Activated T-cell treated with anti-CD3 and anti-CD28 coated beads, Interleukin-2, amount 50 U/mL, for 24 hours (primary cell): ENCODE results near the gene TBX15.
A peak's percentile ranks its signal among the peaks of the same experiment; 100 is the strongest.

ENCODE experiments used
- DNase-seq: peaks from one replicate; pipeline ENCODE4 v3.0.0-alpha.2; 2020
- H3K27ac Mint-ChIP-seq: 2 replicates; pipeline ENCODE4 v1.8.0; 2020; ENCODE audit warnings: mild to moderate bottlenecking, mixed read lengths
- H3K27me3 Mint-ChIP-seq: 2 replicates; pipeline ENCODE4 v1.8.0; 2020; ENCODE audit warnings: mixed read lengths
- H3K36me3 Mint-ChIP-seq: 2 replicates; pipeline ENCODE4 v1.8.0; 2020; ENCODE audit warnings: low read depth, mixed read lengths
- H3K4me1 Mint-ChIP-seq: 2 replicates; pipeline ENCODE4 v1.8.0; 2020; ENCODE audit warnings: low read depth, mixed read lengths
- H3K4me3 Mint-ChIP-seq: 2 replicates; pipeline ENCODE4 v1.8.0; 2020; ENCODE audit warnings: mild to moderate bottlenecking, moderate library complexity, mixed read lengths
- H3K9me3 Mint-ChIP-seq: 2 replicates; pipeline ENCODE4 v1.8.0; 2020; ENCODE audit warnings: mixed read lengths

TBX15 gene

DNA sequence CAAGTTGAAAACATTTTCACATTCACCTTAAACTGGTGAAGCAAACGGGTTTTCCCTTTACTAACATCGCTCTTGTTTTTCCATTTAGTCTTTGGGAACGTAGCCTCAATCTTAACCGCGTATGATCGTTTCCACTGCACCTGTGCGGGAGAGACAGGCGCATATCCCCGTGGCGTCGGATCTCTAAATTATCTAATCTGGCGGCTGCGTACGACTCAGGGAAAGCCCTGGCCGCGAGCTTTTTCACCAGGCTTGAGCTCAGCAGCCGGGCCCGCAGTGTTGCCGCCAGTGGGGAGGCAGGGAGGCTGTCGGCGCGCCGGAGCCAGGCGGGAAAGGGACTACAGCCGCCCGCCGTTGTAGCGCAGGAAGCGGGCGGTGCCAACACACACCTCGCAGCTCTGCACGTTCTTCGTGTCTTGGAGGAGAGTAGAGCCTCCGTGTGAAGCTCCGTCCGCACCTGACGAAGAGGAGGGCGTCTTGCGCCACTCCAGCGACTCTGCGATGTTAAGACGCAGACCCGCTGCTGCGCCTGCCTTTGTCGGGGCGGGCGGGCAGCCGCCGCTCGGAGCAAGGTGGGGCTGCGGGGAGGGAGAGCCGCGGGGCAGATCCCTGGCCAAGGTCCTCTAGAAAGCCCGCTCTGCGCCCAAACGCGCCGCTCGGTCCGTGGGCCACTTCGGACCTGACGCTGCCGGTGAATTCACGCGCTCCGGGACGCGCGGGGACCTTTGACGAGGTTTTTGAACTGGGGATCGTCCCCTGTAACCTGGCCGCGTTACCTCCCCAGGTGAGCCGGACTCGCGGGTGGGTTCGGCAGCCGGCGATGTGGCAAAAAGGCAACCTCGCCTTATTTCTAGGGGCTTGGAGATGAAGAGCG lies 18.5 kb upstream of the TBX15 start:
- Mint-ChIP-seq H3K27me3 (peaks cover 94% of the 10 kb centered on the region), H3K4me3 (no peak overlapping the region), H3K4me1 (peaks cover 15% of the 10 kb centered on the region), H3K9me3 (peaks cover 12% of the 10 kb centered on the region), H3K36me3 (no peaks in the 10 kb centered on the region), H3K27ac (peak overlapping the region; percentile 69)
- no peak for DNase-seq

DNA sequence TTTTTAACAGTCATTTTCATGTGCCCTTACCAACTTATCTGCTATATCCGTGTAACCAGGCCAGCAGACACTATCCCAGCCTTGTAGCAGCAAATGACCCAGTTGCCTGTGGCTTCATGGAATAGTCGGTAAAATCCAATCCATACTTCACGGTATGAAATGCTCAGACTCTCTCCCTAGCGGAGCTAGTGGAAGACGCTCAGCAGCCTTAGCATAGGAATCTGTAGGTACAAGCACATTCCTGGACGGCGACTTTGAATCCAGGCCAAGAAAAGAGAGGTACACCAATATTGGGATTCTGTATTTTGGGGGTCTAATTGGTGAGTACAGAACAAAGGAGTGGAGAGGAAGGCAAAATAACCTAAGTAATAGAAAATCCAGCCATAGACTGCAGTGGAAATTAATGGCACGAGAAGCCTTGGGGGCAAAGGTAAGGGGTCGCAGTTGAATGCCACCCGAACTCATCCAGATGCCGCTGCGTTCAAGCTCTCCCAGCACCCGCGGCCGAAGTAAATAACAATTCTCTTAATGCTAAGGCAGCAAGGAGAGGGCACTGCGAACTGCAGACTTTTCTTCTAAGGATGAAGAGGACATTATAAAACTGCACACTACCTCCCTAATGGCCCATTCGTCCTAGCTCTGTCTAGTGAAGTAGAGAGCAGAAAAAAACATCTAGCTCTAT lies 17.7 kb upstream of the TBX15 start:
- Mint-ChIP-seq H3K27me3 (peaks cover 92% of the 10 kb centered on the region), H3K4me3 (no peak overlapping the region), H3K9me3 (peaks cover 12% of the 10 kb centered on the region), H3K4me1 (peaks cover 17% of the 10 kb centered on the region), H3K36me3 (no peaks in the 10 kb centered on the region), H3K27ac (peak overlapping the region; percentile 69)
- no peak for DNase-seq

DNA sequence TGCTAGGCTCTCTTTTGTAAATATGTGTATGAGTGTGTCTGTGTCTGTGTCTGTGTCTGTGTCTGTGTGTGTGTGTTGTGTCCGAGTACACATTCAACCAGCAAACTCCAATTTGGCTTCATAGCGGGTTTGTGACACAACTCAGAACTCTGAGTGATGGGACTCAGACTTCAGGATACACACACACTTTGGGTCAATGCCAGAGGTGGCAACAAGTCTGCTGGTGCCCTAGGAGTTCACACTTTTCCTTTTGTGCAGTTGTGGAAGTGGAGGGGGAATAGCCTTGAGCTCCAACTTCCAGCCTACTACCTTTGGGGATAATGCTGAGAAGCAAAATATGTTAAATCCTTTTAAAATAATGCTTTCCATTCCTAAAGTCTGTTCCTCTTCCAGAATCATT lies 16.6 kb upstream of the TBX15 start:
- peaks cover 92% of the 10 kb centered on the region for H3K27me3 Mint-ChIP-seq
- no peak overlapping the region for H3K27ac Mint-ChIP-seq
- peaks cover 10% of the 10 kb centered on the region for H3K9me3 Mint-ChIP-seq
- no peak for DNase-seq
- H3K4me1 Mint-ChIP-seq, result peaks cover 26% of the 10 kb centered on the region
- H3K4me3 Mint-ChIP-seq, result no peak overlapping the region
- no peaks in the 10 kb centered on the region for H3K36me3 Mint-ChIP-seq

DNA sequence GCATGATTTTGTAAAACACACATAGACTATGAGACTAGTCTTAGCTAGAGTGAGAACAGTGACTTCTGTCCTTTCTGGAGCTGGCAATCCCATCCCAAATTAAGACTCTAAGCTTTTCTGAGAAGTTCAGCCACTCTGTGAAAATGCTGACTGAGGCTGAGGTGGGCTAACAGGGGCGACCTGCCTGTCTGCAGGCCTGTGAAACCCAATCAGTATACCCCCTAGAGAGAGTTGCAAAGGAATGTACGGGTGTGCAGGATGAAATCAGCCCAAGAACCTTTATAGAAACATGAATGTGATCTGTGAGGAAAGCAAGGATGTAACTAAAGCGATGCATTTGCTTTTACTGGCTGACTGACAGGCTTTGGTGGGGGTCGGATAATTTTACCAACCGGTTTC lies 16.0 kb upstream of the TBX15 start:
- Mint-ChIP-seq H3K4me1 (peaks cover 28% of the 10 kb centered on the region), H3K4me3 (no peak overlapping the region), H3K27ac (no peak overlapping the region), H3K36me3 (no peaks in the 10 kb centered on the region), H3K27me3 (peaks cover 93% of the 10 kb centered on the region), H3K9me3 (peaks cover 10% of the 10 kb centered on the region)
- no peak for DNase-seq

DNA sequence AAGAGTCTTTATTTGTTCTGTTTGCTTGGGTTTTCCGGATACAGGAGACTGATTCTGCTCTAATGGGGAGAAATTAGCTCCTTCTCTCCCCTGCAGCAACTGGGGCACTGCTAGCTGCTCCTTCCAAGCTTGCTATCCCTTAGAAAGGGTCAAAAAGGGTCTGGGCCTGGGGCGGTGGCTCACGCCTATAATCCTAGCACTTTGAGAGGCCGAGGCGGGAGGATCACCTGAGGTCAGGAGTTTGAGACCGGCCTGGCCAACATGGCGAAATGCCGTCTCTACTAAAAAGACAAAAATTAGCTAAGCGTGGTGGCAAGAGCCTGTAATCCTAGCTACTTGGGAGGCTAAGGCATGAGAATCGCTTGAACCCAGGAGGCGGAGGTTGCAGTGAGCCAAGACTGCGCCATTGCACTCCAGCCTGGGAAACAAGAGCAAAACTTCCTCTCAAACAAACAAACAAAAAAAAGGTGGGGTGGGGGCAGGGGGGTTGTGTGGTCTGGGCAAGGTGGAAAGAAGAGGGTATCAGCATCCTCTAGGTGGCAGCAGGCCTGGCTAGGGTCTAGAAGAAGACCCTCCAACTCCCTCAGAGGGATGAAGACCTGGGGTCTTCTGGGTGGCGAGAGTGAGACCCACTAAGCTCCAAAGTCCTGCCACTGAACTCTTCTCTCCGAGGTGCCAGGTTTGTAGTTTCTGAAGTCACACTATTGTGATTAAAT lies 15.4 kb upstream of the TBX15 start:
- no peak overlapping the region for H3K27ac Mint-ChIP-seq
- peaks cover 10% of the 10 kb centered on the region for H3K9me3 Mint-ChIP-seq
- peaks cover 23% of the 10 kb centered on the region for H3K4me1 Mint-ChIP-seq
- no peak overlapping the region for H3K4me3 Mint-ChIP-seq
- peaks cover 93% of the 10 kb centered on the region for H3K27me3 Mint-ChIP-seq
- no peaks in the 10 kb centered on the region for H3K36me3 Mint-ChIP-seq
- DNase-seq, result no peak

DNA sequence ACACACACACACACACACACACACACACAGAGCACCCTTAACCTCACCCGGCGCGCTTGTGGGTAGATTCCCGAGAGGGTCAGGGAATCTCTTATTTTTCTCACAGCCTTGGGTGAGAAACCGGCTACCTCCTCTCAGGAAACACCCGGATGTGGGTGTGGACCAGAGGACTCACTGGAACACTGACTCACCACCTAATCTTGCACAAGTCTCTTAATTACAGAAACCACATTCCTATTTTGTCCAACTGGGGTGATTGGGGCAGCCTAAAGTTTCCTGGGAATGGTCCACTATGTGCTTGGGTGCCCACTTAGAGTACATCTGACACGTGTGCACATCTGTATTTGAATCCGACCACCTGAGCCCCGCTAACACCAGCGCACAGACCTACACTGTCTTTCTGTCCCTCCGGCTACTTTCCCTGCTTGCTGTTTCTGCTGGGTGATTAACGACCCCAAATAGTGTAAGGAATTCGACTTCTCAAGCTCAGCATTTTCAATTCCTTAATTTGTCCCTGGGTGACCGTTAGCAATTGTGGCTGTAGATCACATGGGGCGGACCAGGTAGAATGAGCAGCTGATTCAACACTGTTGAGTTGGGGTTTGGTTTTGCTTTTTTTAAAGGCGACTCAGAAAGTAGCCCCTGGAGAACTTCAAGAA lies 14.0 kb upstream of the TBX15 start:
- H3K4me1 Mint-ChIP-seq, result peaks cover 18% of the 10 kb centered on the region
- H3K27ac Mint-ChIP-seq, result no peak overlapping the region
- H3K4me3 Mint-ChIP-seq, result no peak overlapping the region
- no peak for DNase-seq
- H3K9me3 Mint-ChIP-seq, result peaks cover 10% of the 10 kb centered on the region
- peaks cover 92% of the 10 kb centered on the region for H3K27me3 Mint-ChIP-seq
- H3K36me3 Mint-ChIP-seq, result no peaks in the 10 kb centered on the region

DNA sequence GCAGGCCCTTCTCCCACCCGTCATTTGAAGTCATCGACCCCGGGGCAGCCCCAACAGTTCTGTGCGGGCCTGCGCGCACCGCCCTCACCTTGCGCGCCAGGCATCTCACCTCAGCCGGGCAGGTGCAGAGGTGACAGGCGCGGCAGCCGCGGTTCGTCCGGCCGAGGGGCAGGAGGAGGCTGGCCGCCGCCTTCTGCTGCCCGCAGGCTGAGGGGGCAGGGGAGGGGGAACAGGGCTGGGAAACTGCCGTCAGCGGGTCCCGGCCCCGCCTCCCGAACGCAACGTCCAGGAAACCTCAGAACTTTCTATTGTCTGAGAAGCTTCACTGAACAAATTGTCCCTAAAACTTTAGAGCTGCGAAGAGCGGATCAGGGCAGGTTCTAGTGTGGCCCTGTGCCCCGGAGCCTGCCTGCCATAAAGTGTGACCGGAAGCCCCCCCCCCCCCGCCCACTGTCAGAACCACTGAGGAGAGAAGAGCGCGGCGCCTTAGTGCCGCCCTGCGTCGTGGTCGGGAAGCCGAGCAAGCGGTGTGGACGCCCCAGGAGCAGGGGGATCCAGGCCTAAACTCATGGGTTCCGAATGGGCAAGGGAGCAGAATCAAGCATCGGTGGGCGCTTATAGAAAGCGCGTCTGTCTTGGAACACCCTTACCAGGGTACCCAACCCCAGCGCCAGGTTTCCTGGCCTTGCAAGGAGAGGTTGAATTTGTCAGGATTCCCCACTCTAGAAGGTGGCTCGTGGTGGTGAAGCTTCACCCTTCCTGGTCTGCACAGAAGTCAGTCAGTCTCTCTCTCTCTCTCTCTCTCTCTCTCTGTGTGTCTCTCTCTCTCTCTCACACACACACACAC lies 13.3 kb upstream of the TBX15 start:
- Mint-ChIP-seq H3K36me3 (no peaks in the 10 kb centered on the region), H3K4me3 (no peak overlapping the region), H3K27ac (no peak overlapping the region), H3K27me3 (peaks cover 93% of the 10 kb centered on the region), H3K9me3 (peaks cover 9% of the 10 kb centered on the region), H3K4me1 (peaks cover 15% of the 10 kb centered on the region)
- DNase-seq, result no peak

DNA sequence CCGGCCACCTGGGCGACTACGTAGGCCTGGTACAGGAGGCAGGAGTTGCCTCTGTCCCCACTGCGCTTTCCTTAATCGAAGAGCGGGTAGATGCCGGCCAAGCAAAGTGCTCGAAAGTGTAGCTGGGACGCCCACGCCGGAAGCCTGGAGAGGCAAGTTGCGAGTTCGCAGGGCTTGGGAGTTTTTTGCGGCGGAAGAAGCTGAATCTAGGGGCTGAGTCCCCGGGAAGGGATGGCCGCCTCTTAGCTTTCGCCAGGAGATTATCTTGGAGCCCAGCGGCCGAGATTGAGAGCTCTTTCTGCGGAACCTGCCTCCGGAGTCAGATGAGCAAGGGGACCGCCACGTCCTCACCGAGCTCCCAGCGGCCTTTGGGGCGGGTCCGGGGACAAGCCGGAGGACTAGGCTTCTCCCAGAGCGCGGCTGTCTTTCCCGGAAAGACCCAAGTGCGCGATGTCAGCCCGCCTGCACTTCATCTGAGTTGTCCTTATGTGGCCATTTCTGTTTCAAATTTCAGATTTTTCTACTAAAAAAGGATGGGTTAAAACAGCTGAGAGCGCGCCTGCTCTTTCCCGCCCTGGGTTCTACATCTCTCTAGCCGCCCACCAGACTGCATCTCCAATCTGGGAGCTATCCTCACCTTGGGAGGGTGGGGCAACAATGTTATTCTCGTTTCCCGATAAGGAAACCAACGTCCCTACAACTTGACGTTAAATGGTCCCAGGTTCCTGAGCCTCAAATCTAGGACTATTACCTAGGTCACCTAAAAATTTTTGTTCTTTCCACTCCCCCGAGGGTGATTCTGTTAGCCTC lies 12.4 kb upstream of the TBX15 start:
- H3K4me3 Mint-ChIP-seq, result no peak overlapping the region
- DNase-seq, result no peak
- H3K27ac Mint-ChIP-seq, result no peak overlapping the region
- H3K36me3 Mint-ChIP-seq, result no peaks in the 10 kb centered on the region
- peaks cover 13% of the 10 kb centered on the region for H3K4me1 Mint-ChIP-seq
- peaks cover 93% of the 10 kb centered on the region for H3K27me3 Mint-ChIP-seq
- peaks cover 4% of the 10 kb centered on the region for H3K9me3 Mint-ChIP-seq

DNA sequence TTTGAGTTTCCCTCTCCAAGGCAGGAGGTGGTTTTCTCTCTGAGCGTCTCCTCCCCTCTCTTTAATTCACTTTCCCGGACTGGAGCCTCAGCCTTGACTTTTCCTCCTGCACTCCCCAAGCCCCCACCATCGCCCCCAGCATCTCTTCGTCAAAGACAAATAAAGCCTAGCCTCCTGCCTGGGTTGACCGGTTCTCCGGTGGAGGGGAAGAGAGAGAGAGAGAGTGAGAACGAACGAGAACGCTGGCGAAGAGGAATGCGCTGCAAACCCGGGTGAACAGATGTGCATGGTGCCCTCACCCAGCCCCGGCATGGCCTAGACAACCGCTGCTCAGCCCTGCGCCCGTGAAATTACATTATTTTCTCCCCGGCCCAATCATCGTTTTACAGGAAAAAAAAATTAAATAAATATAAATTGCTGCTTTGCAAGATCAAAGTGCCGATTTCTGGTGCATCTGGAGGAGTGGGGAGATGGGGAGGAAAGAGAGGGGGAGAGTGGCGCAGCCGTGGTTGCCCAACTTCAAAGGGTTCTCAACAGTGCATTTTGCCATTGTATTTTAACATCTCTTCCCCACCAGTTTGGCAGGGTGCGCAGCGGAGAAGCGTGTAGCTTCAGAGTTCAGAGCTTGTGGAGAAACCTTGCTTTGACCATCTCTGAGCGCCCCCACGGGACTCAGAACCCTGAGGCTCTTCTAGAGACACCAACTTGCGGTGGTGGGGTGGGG lies 11.4 kb upstream of the TBX15 start:
- Mint-ChIP-seq H3K4me3 (no peak overlapping the region), H3K4me1 (peaks cover 13% of the 10 kb centered on the region), H3K27ac (no peak overlapping the region), H3K36me3 (no peaks in the 10 kb centered on the region), H3K9me3 (peaks cover 3% of the 10 kb centered on the region), H3K27me3 (peaks cover 93% of the 10 kb centered on the region)
- no peak for DNase-seq

DNA sequence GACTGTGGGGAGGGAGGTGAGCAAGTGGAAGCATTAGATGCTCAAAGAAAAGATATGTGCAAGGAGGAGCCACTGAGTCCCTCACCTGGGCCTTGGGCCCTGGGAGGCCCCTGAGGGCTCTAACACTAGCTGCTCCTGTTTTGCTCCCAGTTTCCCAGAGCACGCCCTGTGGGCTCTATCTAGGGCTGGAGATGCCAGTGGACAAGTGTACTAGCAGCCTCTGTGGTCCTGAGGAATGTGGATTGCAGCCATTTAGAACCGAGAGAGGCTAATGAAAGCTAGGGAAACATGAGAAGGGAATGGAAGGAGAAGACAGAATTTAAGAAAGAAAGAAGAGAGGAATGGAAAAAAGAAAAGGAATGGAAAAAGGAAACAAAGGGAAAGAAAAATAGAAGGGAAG lies 10.0 kb upstream of the TBX15 start:
- no peak for DNase-seq
- Mint-ChIP-seq H3K27me3 (peaks cover 93% of the 10 kb centered on the region), H3K4me3 (no peak overlapping the region), H3K27ac (no peak overlapping the region), H3K4me1 (peaks cover 13% of the 10 kb centered on the region), H3K9me3 (peaks cover 2% of the 10 kb centered on the region), H3K36me3 (no peaks in the 10 kb centered on the region)

DNA sequence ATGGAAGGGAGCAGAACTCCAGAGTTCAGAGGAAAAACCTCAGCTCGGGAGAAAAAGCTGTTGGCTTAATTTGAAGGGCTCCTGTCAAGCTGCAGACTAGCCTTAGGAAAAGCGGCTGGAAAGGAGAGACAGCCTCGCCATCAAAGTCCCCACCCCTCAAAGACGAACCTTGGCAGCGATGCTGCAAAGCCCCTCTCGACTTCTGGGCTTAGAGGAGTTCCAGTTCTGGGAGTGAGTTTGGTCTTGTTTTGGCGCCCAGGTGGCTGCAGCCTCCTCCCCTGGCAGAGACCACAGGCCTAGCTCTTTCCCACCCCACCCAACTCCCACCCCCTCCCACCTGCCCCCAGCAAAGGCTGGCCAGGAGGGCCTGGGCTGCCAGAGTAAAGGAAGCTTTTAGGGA lies 9.1 kb upstream of the TBX15 start:
- H3K36me3 Mint-ChIP-seq, result no peaks in the 10 kb centered on the region
- H3K27me3 Mint-ChIP-seq, result peaks cover 90% of the 10 kb centered on the region
- DNase-seq, result no peak
- peaks cover 2% of the 10 kb centered on the region for H3K9me3 Mint-ChIP-seq
- peaks cover 13% of the 10 kb centered on the region for H3K4me1 Mint-ChIP-seq
- no peak overlapping the region for H3K4me3 Mint-ChIP-seq
- H3K27ac Mint-ChIP-seq, result no peak overlapping the region

DNA sequence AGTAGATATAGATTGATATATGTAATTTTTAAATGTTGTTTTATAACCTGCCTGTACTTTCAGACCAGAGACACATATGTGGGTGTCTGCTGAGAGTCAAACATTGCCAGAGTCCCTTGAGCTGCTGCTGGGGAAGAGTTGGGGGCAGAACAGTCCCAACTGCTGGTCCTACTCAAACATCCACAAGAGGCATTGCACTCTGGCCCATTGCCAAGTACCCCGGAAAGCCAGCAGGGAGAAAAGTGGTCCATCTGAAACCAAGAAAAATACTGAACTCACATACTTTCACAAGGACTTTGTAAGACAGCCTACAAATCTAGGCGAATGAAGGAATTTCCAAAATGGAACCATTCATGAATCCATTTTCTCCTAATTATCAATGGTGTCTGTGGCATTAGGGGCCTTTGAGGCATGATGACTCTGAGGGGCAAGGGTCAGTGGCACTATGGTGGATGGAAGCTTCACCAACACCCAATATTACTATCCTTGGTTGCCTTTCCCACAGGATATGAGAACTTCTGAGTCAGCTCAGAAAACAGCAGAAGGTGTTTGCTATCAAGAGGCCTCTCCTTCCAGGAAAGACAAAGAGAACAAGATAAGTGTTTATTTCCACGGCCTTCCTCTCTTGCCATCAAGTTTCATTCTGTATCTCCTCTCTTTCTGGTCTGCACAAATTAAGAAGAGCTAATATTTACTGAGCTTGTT lies 7.3 kb upstream of the TBX15 start:
- H3K4me1 Mint-ChIP-seq, result peaks cover 6% of the 10 kb centered on the region
- H3K36me3 Mint-ChIP-seq, result no peaks in the 10 kb centered on the region
- H3K9me3 Mint-ChIP-seq, result peaks cover 2% of the 10 kb centered on the region
- H3K27ac Mint-ChIP-seq, result no peak overlapping the region
- no peak overlapping the region for H3K4me3 Mint-ChIP-seq
- DNase-seq, result no peak
- H3K27me3 Mint-ChIP-seq, result peaks cover 92% of the 10 kb centered on the region
